ENCODE data around the gene HCN4.
"Not testable (repeated sequence)": the region's sequence is repeated elsewhere in the genome, so short reads cannot be mapped to it uniquely, and the experiment has no call there.

The HCN4 gene

GRCh38 chr15:73303636-73304035 lies 65.1 kb downstream of the HCN4 start:
- H3K4me3 Mint-ChIP-seq = no peak overlapping the region
- no peak for DNase-seq
- no peaks in the 10 kb centered on the region for H3K27me3 Mint-ChIP-seq (ENCODE audit: low read depth, poor library complexity)
- no peaks in the 10 kb centered on the region for H3K9me3 Mint-ChIP-seq
- no peaks in the 10 kb centered on the region for H3K4me1 Mint-ChIP-seq
- no peak for TF ChIP-seq CTCF (IDR thresholded peaks at IDR 0.05)
- H3K36me3 Mint-ChIP-seq (ENCODE audit: low read depth) = peaks cover 35% of the 10 kb centered on the region
- peak overlapping the region; percentile 43 for H3K27ac Mint-ChIP-seq

GRCh38 chr15:73300286-73300685 lies 68.5 kb downstream of the HCN4 start:
- not testable (repeated sequence) for H3K27me3 Mint-ChIP-seq (ENCODE audit: low read depth, poor library complexity); H3K27ac Mint-ChIP-seq; DNase-seq; H3K4me3 Mint-ChIP-seq; H3K4me1 Mint-ChIP-seq; H3K9me3 Mint-ChIP-seq
- peaks cover 63% of the 10 kb centered on the region for H3K36me3 Mint-ChIP-seq (ENCODE audit: low read depth)

- peaks cover 71% of the 10 kb centered on the region for H3K36me3 Mint-ChIP-seq (ENCODE audit: low read depth)
Measured at GRCh38 chr15:73298522-73299245, 70.1 kb downstream of the HCN4 start.

GRCh38 chr15:73296609-73297353 lies 72.0 kb downstream of the HCN4 start:
- Mint-ChIP-seq H3K4me1 (no peaks in the 10 kb centered on the region), H3K36me3 (ENCODE audit: low read depth) (peaks cover 62% of the 10 kb centered on the region), H3K9me3 (no peaks in the 10 kb centered on the region), H3K27me3 (ENCODE audit: low read depth, poor library complexity) (peaks cover 3% of the 10 kb centered on the region), H3K4me3 (no peak overlapping the region), H3K27ac (no peak overlapping the region)
- DNase-seq = no peak
- no peak for TF ChIP-seq CTCF (IDR thresholded peaks at IDR 0.05)

More at GRCh38 chr15:73298522-73299245, 70.1 kb downstream of the HCN4 start:
- Mint-ChIP-seq H3K4me1 (no peaks in the 10 kb centered on the region), H3K27me3 (ENCODE audit: low read depth, poor library complexity) (peaks cover 3% of the 10 kb centered on the region), H3K4me3 (no peak overlapping the region), H3K27ac (no peak overlapping the region), H3K9me3 (no peaks in the 10 kb centered on the region)
- no peak for DNase-seq
- no peak for TF ChIP-seq CTCF (IDR thresholded peaks at IDR 0.05)

- no peaks in the 10 kb centered on the region for H3K4me1 Mint-ChIP-seq
- H3K36me3 Mint-ChIP-seq (ENCODE audit: low read depth) = peaks cover 57% of the 10 kb centered on the region
- DNase-seq = no peak
- no peak overlapping the region for H3K4me3 Mint-ChIP-seq
- TF ChIP-seq CTCF (IDR thresholded peaks at IDR 0.05) = no peak
- no peaks in the 10 kb centered on the region for H3K9me3 Mint-ChIP-seq
- peaks cover 3% of the 10 kb centered on the region for H3K27me3 Mint-ChIP-seq (ENCODE audit: low read depth, poor library complexity)
- H3K27ac Mint-ChIP-seq = no peak overlapping the region
Measured at GRCh38 chr15:73295630-73296286, 73.0 kb downstream of the HCN4 start.

- DNase-seq = no peak
- H3K27ac Mint-ChIP-seq = no peak overlapping the region
- H3K36me3 Mint-ChIP-seq (ENCODE audit: low read depth) = peaks cover 58% of the 10 kb centered on the region
- no peak overlapping the region for H3K4me3 Mint-ChIP-seq
- peaks cover 3% of the 10 kb centered on the region for H3K27me3 Mint-ChIP-seq (ENCODE audit: low read depth, poor library complexity)
- H3K9me3 Mint-ChIP-seq = no peaks in the 10 kb centered on the region
- TF ChIP-seq CTCF (IDR thresholded peaks at IDR 0.05) = no peak
- H3K4me1 Mint-ChIP-seq = no peaks in the 10 kb centered on the region
Measured at GRCh38 chr15:73293773-73294172, 75.0 kb downstream of the HCN4 start.

All from nephron progenitor cell (in vitro differentiated cells).